TTC549 (cell line): ENCODE results near the gene HEATR3.

Source experiments
- FAIRE-seq: peaks from 2 replicates; lab custom pipeline; 2012; peaks lifted over from hg19 to GRCh38; lab: Jason Lieb, UNC

Gene HEATR3

DNA sequence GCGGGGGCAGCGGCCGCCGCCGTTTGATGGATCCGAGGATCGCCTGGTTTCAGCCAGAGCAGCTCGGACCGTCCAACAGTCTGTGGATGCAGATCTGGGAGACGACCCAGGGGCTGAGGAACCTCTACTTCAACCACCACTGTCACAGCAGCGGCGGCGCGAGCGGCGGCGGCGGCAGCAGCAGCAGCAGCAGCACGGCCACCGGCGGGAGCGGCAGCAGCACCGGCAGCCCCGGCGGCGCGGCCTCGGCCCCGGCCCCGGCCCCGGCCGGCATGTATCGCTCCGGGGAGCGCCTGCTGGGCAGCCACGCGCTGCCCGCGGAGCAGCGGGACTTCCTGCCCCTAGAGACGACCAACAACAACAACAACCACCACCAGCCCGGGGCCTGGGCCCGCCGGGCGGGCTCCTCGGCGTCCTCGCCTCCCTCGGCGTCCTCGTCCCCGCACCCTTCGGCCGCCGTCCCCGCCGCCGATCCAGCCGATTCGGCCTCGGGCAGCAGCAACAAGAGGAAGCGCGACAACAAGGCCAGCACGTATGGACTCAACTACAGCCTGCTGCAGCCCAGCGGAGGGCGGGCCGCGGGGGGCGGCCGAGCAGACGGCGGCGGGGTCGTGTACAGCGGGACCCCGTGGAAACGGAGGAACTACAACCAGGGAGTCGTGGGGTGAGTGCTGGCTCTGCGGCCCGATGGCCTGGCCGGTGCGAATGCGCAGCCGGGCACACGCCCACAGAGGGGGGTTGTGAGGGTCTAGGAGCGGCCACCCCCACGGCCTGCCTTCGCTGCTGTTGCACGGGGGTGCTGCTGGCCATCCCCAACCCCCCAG is 88.0 kb downstream of the HEATR3 start:
- no peak for FAIRE-seq

DNA sequence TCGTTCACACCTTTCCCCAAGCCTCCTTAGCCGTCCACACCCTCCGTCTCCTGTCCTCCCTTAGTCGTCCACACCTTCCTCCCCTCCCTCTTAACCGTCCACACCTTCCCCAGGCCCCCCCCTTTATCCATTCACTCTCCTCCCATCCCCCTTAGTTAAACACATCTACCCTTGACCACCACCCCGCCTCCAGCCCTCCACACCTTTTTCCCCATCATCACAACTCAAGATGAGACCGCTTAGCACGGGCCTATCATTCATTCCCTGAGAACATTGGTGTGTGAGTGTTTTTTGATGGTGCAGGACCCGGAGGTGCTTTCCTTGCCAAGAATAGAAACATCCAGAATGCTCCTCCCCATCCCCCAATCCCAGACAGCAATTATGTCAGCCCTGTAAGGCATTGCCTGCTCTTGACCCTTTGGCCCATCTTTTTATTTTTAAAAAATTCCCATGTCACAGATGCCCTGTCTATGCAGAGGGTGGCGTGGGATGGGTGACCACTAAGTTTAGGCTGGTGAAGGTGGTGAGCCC is 88.7 kb downstream of the HEATR3 start:
- FAIRE-seq, result no peak

DNA sequence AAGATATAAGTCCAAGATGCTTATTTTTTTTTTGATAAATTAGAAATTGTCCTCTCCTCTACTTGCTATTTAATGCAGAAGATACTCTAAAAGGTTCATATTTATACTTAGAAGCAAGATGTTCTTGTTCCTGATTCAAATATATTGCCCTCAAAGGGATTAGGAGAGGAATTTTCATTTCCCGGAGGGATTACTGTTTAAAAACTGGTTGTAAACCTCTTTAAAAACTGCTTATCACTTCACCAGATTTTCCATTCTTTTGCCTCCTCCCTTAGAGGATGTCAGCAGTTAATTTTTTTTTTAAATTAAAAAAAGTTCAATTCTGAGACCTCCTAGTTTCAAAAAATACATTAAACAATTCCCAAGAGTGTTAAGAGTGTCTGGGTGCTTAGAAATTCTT is 90.2 kb downstream of the HEATR3 start:
- no peak for FAIRE-seq
